ENCODE measurements around the gene FXYD3.
A peak's percentile ranks its signal among the peaks of the same experiment; 100 is the strongest.

The FXYD3 gene

GRCh38 chr19:35153701-35154524, 38.3 kb downstream of the FXYD3 start:
- peak; percentile 81 for DNase-seq (ENCODE audit: low spot score)
- in situ Hi-C loops (cut with MboI; ENCODE audit: low sequenced_read_pairs, unreplicated experiment), result no loop called here
- peak; percentile 51 for TF ChIP-seq CTCF (IDR thresholded peaks at IDR 0.05; ENCODE audit: borderline replicate concordance, control extremely low read depth, extremely low read depth, insufficient read depth, missing control alignments)

- no peak for TF ChIP-seq CTCF (IDR thresholded peaks at IDR 0.05; ENCODE audit: borderline replicate concordance, control extremely low read depth, extremely low read depth, insufficient read depth, missing control alignments)
- in situ Hi-C loops (cut with MboI; ENCODE audit: low sequenced_read_pairs, unreplicated experiment), result no loop called here
- peak; percentile 86 for DNase-seq (ENCODE audit: low spot score)
These were observed 39.1 kb downstream of the FXYD3 start, which contains the start of gene FXYD5 for GRCh38 chr19:35154525-35155406. Gene FXYD5 (plus strand): TSS chr19:35154735. CDS start chr19:35155551, 816 bp downstream.

- peak; percentile 71 for DNase-seq (ENCODE audit: low spot score)
- TF ChIP-seq CTCF (IDR thresholded peaks at IDR 0.05; ENCODE audit: borderline replicate concordance, control extremely low read depth, extremely low read depth, insufficient read depth, missing control alignments), result no peak
- in situ Hi-C loops (cut with MboI; ENCODE audit: low sequenced_read_pairs, unreplicated experiment), result no loop called here
These were observed 39.8 kb downstream of the FXYD3 start for GRCh38 chr19:35155441-35155840.

GRCh38 chr19:35155981-35156672, 40.5 kb downstream of the FXYD3 start:
- no peak for TF ChIP-seq CTCF (IDR thresholded peaks at IDR 0.05; ENCODE audit: borderline replicate concordance, control extremely low read depth, extremely low read depth, insufficient read depth, missing control alignments)
- in situ Hi-C loops (cut with MboI; ENCODE audit: low sequenced_read_pairs, unreplicated experiment), result no loop called here
- no peak for DNase-seq (ENCODE audit: low spot score)

- DNase-seq (ENCODE audit: low spot score), result no peak
- TF ChIP-seq CTCF (IDR thresholded peaks at IDR 0.05; ENCODE audit: borderline replicate concordance, control extremely low read depth, extremely low read depth, insufficient read depth, missing control alignments), result no peak
- in situ Hi-C loops (cut with MboI; ENCODE audit: low sequenced_read_pairs, unreplicated experiment), result no loop called here
These were observed 41.0 kb downstream of the FXYD3 start for GRCh38 chr19:35156673-35157014.

- in situ Hi-C loops (cut with MboI; ENCODE audit: low sequenced_read_pairs, unreplicated experiment), result no loop called here
- TF ChIP-seq CTCF (IDR thresholded peaks at IDR 0.05; ENCODE audit: borderline replicate concordance, control extremely low read depth, extremely low read depth, insufficient read depth, missing control alignments), result no peak
- no peak for DNase-seq (ENCODE audit: low spot score)
These were observed 41.8 kb downstream of the FXYD3 start for GRCh38 chr19:35157431-35157830.

Measured in GM13976 (cell line).